NCI-H2029 treated with DMSO at 0.1 percent for 48 hours (cell line): ENCODE data around the gene TMEM108.
A peak's percentile ranks its signal among the peaks of the same experiment; 100 is the strongest.

Experiments
- DNase-seq: peaks from one replicate; lab custom pipeline; 2025; lab: John Stamatoyannopoulos, UW

Gene TMEM108

DNA sequence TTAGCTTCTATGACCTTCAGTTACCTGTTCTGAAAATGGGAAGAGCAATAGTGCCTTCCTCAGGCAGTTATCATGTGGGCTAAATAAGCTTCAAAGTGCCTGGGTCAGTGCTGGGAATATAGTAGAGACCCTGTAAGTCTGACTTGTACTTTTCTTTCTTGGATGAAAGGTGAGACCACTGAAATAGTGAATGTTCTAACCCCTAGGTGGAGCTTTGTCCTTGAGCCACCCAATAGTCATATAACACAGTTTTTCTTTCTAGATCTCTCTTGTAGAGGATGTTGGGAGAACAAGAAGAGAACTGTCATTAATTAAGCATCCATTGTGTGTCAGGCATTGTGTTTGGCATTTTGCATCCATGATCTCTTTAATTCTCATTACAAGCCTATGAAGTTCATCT lies 348.7 kb downstream of the TMEM108 start:
- DNase-seq: no peak

GRCh38 chr3:133387341-133387740 lies 349.1 kb downstream of the TMEM108 start:
- DNase-seq: no peak

- no peak for DNase-seq
These were observed 350.7 kb downstream of the TMEM108 start for GRCh38 chr3:133388696-133389395.

GRCh38 chr3:133390715-133391114 lies 352.5 kb downstream of the TMEM108 start:
- DNase-seq: no peak

- peak; percentile 71 for DNase-seq
These were observed 355.0 kb downstream of the TMEM108 start for GRCh38 chr3:133393204-133393603.

GRCh38 chr3:133393691-133394474 lies 355.7 kb downstream of the TMEM108 start:
- no peak for DNase-seq

- DNase-seq: no peak
These were observed 356.5 kb downstream of the TMEM108 start for GRCh38 chr3:133394561-133395311.

DNA sequence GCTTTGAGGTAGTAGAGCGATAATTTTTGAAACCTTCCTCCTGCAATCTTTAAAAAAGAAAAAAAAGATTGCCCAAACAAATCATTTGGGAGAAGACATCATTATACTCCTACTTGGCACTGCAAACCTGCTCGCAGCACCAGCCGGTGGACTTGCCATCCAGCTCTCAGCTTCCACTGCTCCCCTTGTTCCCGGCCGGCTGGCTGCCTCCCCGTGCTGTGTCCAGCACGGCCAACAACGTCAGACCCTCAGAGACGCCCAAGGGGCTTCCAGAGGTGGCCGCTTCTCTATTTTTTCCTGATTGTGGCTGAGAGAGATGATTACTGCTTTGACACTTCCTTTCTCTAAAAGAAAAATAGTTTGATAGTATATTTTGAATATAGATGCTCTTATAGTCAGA lies 358.7 kb downstream of the TMEM108 start:
- DNase-seq: no peak

DNA sequence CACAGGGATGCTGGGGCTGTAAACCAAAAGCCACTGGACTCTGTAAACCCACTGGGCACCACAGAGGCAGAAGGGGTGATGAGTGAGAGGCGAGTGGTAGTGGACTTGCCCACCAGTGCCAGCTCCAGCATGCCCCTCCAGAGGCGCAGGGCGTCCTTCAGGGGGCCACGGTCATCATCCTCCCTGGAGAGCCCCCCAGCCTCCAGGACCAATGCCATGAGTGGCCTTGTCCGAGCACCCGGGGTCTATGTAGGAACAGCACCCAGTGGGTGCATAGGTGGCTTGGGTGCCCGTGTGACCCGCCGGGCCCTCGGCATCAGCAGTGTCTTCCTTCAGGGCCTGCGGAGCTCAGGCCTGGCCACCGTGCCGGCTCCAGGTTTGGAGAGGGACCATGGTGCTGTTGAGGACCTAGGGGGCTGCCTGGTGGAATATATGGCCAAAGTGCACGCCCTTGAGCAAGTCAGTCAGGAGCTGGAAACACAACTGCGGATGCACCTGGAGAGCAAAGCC lies 361.9 kb downstream of the TMEM108 start, which contains the start of gene BFSP2:
Gene BFSP2 (plus strand): TSS at position 51 of the 510 bp plus-strand sequence. CDS start 28 bp downstream, at position 79.
- no peak for DNase-seq

DNA sequence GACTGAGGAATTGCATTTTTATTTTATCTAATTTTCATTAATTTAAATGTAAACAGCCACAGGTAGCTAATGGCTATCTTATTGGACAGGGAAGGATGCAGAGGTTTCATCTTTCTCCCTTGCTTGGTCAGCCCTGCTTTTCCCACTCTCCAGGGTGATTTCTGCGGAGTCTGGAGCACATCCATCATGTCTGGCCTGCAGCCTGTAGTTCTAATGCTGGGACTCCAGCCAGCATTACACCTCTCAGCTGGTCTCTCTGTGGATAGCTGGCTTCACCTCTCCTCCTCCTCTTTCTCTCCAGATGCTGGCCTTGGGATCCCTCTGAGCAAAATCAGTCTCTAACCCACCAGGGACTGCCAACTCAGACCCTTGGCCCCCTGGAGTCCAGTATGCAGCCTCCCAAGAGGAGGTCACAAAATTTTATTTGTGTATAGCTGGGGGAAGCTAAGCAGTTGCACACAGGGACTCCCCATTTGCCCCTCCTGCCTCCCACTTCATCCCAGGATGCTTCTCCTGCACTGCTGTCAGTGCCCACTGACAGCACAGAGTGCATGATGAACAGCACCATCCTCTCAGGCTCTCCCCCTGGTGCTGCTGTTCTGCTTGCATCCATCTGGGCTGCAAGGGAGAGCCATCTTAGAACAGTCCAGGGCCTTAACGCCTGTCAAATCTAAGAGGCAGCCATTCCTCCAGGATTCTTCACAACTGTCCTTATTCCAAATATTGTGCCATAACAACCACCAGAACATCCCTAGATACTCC lies 363.4 kb downstream of the TMEM108 start:
- DNase-seq: no peak

- no peak for DNase-seq
These were observed 366.7 kb downstream of the TMEM108 start for GRCh38 chr3:133404920-133405319.

GRCh38 chr3:133408366-133408765 lies 370.2 kb downstream of the TMEM108 start:
- DNase-seq: no peak

- no peak for DNase-seq
These were observed 370.8 kb downstream of the TMEM108 start for GRCh38 chr3:133408961-133409360.

- no peak for DNase-seq
These were observed 372.2 kb downstream of the TMEM108 start for GRCh38 chr3:133410191-133410892.

DNA sequence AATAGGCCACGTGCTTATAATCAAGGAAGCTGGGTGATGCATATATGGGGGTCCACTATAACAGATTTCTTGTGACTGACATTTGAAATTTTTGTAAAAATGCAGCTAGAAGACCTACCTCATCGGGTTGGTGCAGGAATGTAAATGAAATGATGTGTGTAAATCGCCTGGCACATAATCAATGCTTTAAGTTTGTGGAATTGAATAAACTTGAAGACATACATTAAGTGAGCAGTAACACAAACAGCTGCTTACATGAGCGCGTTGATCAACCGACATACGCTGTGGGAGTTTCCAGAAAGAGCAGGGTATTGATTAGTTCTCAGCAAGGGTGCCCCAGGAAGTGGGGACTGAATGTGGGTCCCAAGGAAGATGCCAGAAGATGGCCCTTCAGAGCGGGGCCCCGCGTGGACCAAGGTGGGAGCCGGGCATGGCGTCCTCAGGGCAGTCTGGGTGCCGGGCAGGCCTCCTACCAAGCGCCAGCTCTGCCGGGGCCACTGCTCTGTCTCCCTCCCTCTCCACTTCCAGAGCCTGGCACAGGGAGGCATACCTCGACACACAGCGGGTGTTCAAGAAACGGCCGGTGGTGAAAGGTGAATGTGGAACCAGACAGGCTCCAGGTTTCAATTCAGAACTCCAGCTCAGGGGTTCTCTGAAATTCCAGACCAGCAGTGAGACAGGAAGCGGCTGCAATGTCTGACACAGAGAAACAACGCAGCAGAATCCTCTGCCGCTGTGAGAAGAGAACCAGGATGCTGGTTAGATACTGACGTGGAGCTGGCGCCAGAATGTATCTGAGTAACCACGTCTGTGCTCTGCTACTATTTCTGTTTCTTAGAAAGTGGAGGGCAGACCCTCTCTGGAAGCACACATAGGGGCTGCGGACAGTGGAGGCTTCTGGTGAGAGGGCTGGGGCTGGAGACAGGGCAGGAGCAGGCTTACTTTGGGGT lies 374.3 kb downstream of the TMEM108 start:
- DNase-seq: no peak

- DNase-seq: no peak
These were observed 375.2 kb downstream of the TMEM108 start for GRCh38 chr3:133413161-133414020.

- no peak for DNase-seq
These were observed 375.8 kb downstream of the TMEM108 start for GRCh38 chr3:133414021-133414392.

GRCh38 chr3:133418361-133418760 lies 380.2 kb downstream of the TMEM108 start:
- no peak for DNase-seq
